MCF 10A (cell line): ENCODE results near the gene REST. TPM values are rescaled to one million over a fixed set of nuclear protein-coding genes. Genes with fewer than 3 reads are reported as not detected.

Experiments
- BruUV-seq: library from RNA; stranded (reverse); fragments of 400-500 nt; replicated peaks from 2 replicates; lab custom pipeline; 2021; lab: Mats Ljungman, UMichigan
- CTCF ChIA-PET: fragments of 300-600 bp; sonication (Branson Sonifier 250); formaldehyde crosslinking; extraction: SDS; loops from one replicate; lab custom pipeline; 2021; ENCODE audit warnings: antibody characterized with exemption, inconsistent platforms; lab: Yijun Ruan, JAX
- POLR2A ChIA-PET: fragments of 300-600, 350-650 bp; sonication (Branson Sonifier 250); formaldehyde crosslinking; extraction: SDS; loops from one replicate; lab custom pipeline; 2020; ENCODE audit warnings: antibody characterized with exemption, inconsistent platforms; lab: Yijun Ruan, JAX
- DNase-seq: peaks from one replicate; pipeline ENCODE4 v3.0.0-alpha.2; 2018; ENCODE audit not compliant: unreplicated experiment
- H3K27ac Mint-ChIP-seq: one replicate; pipeline ENCODE4 v1.8.0; 2022; ENCODE audit warnings: mild to moderate bottlenecking, low read depth, mixed read lengths; ENCODE audit not compliant: unreplicated experiment
- H3K27me3 Mint-ChIP-seq: one replicate; pipeline ENCODE4 v1.8.0; 2022; ENCODE audit warnings: mixed read lengths; ENCODE audit not compliant: insufficient read depth, unreplicated experiment
- H3K36me3 Mint-ChIP-seq: one replicate; pipeline ENCODE4 v1.8.0; 2022; ENCODE audit warnings: mild to moderate bottlenecking, moderate library complexity, mixed read lengths; ENCODE audit not compliant: insufficient read depth, unreplicated experiment
- H3K4me1 Mint-ChIP-seq: one replicate; pipeline ENCODE4 v1.8.0; 2022; ENCODE audit warnings: mixed read lengths; ENCODE audit not compliant: insufficient read depth, unreplicated experiment
- H3K4me3 Mint-ChIP-seq: one replicate; pipeline ENCODE4 v1.8.0; 2022; ENCODE audit warnings: mild to moderate bottlenecking, moderate library complexity, mixed read lengths; ENCODE audit not compliant: unreplicated experiment
- H3K9me3 Mint-ChIP-seq: one replicate; pipeline ENCODE4 v1.8.0; 2022; ENCODE audit warnings: mixed read lengths; ENCODE audit not compliant: unreplicated experiment
- CTCF ChIP-seq: fragments of 200-600 bp; IDR thresholded peaks from one replicate; pipeline ENCODE4 v1.8.0; 2022; ENCODE audit warnings: antibody characterized with exemption, mild to moderate bottlenecking; ENCODE audit not compliant: unreplicated experiment
- intact Hi-C: fragments of 100-400 bp; cut with micrococcal nuclease; formaldehyde crosslinking; loops from 2 replicates; pipeline ENCODE4 v1.14.1; 2022
- total RNA-seq: library from RNA; stranded (reverse); gene quantifications from 2 replicates; pipeline ENCODE4 v1.2.3, GENCODE V29; 2022

Gene REST
- total RNA-seq, 1 experiment from 2014 or later = 50.5 TPM

DNA sequence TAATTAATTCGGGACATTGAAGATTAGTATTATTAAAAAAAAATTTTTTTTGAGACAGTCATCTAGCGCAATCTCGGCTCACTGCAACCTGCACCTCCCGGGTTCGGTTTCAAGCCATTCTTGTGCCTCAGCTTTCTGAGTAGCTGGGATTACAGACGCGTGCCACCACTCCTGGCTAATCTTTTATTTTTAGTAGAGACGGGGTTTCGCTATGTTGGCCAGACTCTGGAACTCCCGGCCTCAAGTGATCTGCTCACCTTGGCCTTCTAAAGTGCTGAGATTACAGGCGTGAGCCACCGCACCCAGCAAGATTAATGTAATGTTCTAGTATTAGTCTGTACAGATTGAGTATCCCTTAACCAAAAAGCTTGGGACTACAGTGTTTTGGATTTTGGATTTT lies 32.7 kb downstream of the REST start:
- H3K4me1 Mint-ChIP-seq = peaks cover 8% of the 10 kb centered on the region
- ChIA-PET CTCF (interaction anchor here (0.5 to 0.7 kb wide), 2 partner anchors 28 to 50 kb away, joined by 3 to 4 read pairs; no protein-coding TSS in a partner anchor), POLR2A (interaction anchor here (0.8 to 1.2 kb wide), 3 partner anchors 8 to 20 kb away, joined by 3 to 4 read pairs (median 3); no protein-coding TSS in a partner anchor)
- H3K27me3 Mint-ChIP-seq = no peaks in the 10 kb centered on the region
- H3K9me3 Mint-ChIP-seq = no peaks in the 10 kb centered on the region
- BruUV-seq = no TSS peak
- no peak overlapping the region for H3K27ac Mint-ChIP-seq
- DNase-seq = no peak
- no peak overlapping the region for H3K4me3 Mint-ChIP-seq
- TF ChIP-seq CTCF = no peak
- intact Hi-C loops = no loop called here
- H3K36me3 Mint-ChIP-seq = peaks cover 37% of the 10 kb centered on the region

- no peak for TF ChIP-seq CTCF
- Mint-ChIP-seq H3K36me3 (peaks cover 37% of the 10 kb centered on the region), H3K4me3 (no peak overlapping the region), H3K27me3 (no peaks in the 10 kb centered on the region), H3K9me3 (no peaks in the 10 kb centered on the region), H3K27ac (no peak overlapping the region), H3K4me1 (peaks cover 8% of the 10 kb centered on the region)
- no peak for DNase-seq
- BruUV-seq = no TSS peak
- POLR2A ChIA-PET = interaction anchor here (0.8 to 1.3 kb wide), 4 partner anchors 9 to 36 kb away, joined by 3 to 7 read pairs (median 4); partner anchors contain the start of gene NOA1
- CTCF ChIA-PET = interaction anchor here (0.5 to 0.7 kb wide), 3 partner anchors 28 to 50 kb away, joined by 3 to 7 read pairs (median 4); no protein-coding TSS in a partner anchor
- intact Hi-C loops = no loop called here
Observed at GRCh38 chr4:56940971-56941370, 33.3 kb downstream of the REST start.

GRCh38 chr4:56941403-56941802 lies 33.7 kb downstream of the REST start:
- H3K4me3 Mint-ChIP-seq = no peak overlapping the region
- H3K27me3 Mint-ChIP-seq = no peaks in the 10 kb centered on the region
- H3K4me1 Mint-ChIP-seq = peaks cover 8% of the 10 kb centered on the region
- H3K36me3 Mint-ChIP-seq = peaks cover 37% of the 10 kb centered on the region
- H3K27ac Mint-ChIP-seq = no peak overlapping the region
- intact Hi-C loops = no loop called here
- CTCF ChIA-PET = interaction anchor here (0.6 to 0.7 kb wide), 2 partner anchors 15 to 32 kb away, joined by 3 to 7 read pairs; no protein-coding TSS in a partner anchor
- POLR2A ChIA-PET = interaction anchor here (0.8 to 1.3 kb wide), 4 partner anchors 9 to 36 kb away, joined by 3 to 7 read pairs (median 4); partner anchors contain the start of gene NOA1
- TF ChIP-seq CTCF = no peak
- BruUV-seq = no TSS peak
- no peaks in the 10 kb centered on the region for H3K9me3 Mint-ChIP-seq
- DNase-seq = no peak

- intact Hi-C loops = no loop called here
- no peak for TF ChIP-seq CTCF
Observed at GRCh38 chr4:56953680-56954520, 46.2 kb downstream of the REST start.

More at GRCh38 chr4:56953680-56954520, 46.2 kb downstream of the REST start:
- DNase-seq = no peak
- POLR2A ChIA-PET = interaction anchor here (0.6 kb wide), 1 partner anchor 37 kb away, joined by 3 read pairs; no protein-coding TSS in a partner anchor
- no TSS peak for BruUV-seq
- H3K4me1 Mint-ChIP-seq = peaks cover 9% of the 10 kb centered on the region
- H3K27me3 Mint-ChIP-seq = no peaks in the 10 kb centered on the region
- H3K36me3 Mint-ChIP-seq = peaks cover 8% of the 10 kb centered on the region
- no peaks in the 10 kb centered on the region for H3K9me3 Mint-ChIP-seq
- no peak overlapping the region for H3K4me3 Mint-ChIP-seq
- CTCF ChIA-PET = interaction anchor here (1.2 kb wide), 1 partner anchor 11 kb away, joined by 3 read pairs; no protein-coding TSS in a partner anchor
- H3K27ac Mint-ChIP-seq = no peak overlapping the region
